GM04503 (cell line): ENCODE results near the gene ENOX2.

Experiments
- DNase-seq: peaks from one replicate; pipeline ENCODE4 v3.0.0-alpha.2; 2012; ENCODE audit warnings: low read depth

ENOX2 gene

GRCh38 chrX:130884627-130885026 is 18.4 kb downstream of the ENOX2 start:
- DNase-seq = no peak

GRCh38 chrX:130879869-130880268 is 23.1 kb downstream of the ENOX2 start:
- DNase-seq = no peak

- DNase-seq = peak; percentile 62
These were observed 24.4 kb downstream of the ENOX2 start for GRCh38 chrX:130878350-130879341.

GRCh38 chrX:130877892-130878341 is 25.1 kb downstream of the ENOX2 start:
- DNase-seq = no peak

GRCh38 chrX:130876226-130876625 is 26.8 kb downstream of the ENOX2 start:
- no peak for DNase-seq

- DNase-seq = no peak
These were observed 28.3 kb downstream of the ENOX2 start for GRCh38 chrX:130874751-130875150.

GRCh38 chrX:130869239-130869638 is 33.8 kb downstream of the ENOX2 start:
- no peak for DNase-seq

GRCh38 chrX:130861462-130861861 is 41.5 kb downstream of the ENOX2 start:
- DNase-seq = no peak

- DNase-seq = no peak
These were observed 45.8 kb downstream of the ENOX2 start for GRCh38 chrX:130857207-130857606.

- DNase-seq = no peak
These were observed 51.4 kb downstream of the ENOX2 start for GRCh38 chrX:130851569-130851968.

GRCh38 chrX:130848763-130849162 is 54.2 kb downstream of the ENOX2 start:
- no peak for DNase-seq

- no peak for DNase-seq
These were observed 56.3 kb downstream of the ENOX2 start for GRCh38 chrX:130846746-130847145.

- DNase-seq = no peak
These were observed 61.2 kb downstream of the ENOX2 start for GRCh38 chrX:130841776-130842175.

GRCh38 chrX:130840345-130840744 is 62.7 kb downstream of the ENOX2 start:
- DNase-seq = no peak

- no peak for DNase-seq
These were observed 66.6 kb downstream of the ENOX2 start for GRCh38 chrX:130836447-130836846.

GRCh38 chrX:130834830-130835229 is 68.2 kb downstream of the ENOX2 start:
- DNase-seq = no peak

GRCh38 chrX:130834149-130834548 is 68.9 kb downstream of the ENOX2 start:
- DNase-seq = no peak

GRCh38 chrX:130831347-130831722 is 71.7 kb downstream of the ENOX2 start:
- DNase-seq = no peak

GRCh38 chrX:130830599-130831346 is 72.2 kb downstream of the ENOX2 start:
- no peak for DNase-seq

GRCh38 chrX:130829526-130830515 is 73.2 kb downstream of the ENOX2 start:
- no peak for DNase-seq

- DNase-seq = no peak
These were observed 74.4 kb downstream of the ENOX2 start for GRCh38 chrX:130828641-130829040.

GRCh38 chrX:130827648-130828047 is 75.4 kb downstream of the ENOX2 start:
- DNase-seq = no peak
